Measurements from ENCODE around the gene ZNF878. TPM values are rescaled to one million over a fixed set of nuclear protein-coding genes. Genes with fewer than 3 reads are reported as not detected.
A peak's percentile ranks its signal among the peaks of the same experiment; 100 is the strongest.

ZNF878 gene
- total RNA-seq, 4 donors from 2014 or later = 0.34 to 1.3 (median 1.1) TPM; not detected in 1

GRCh38 chr19:12075538-12076139 lies 22.9 kb upstream of the ZNF878 start:
- Histone ChIP-seq H3K27ac (no peak overlapping the region), H3K36me3 (peaks cover 49% of the 10 kb centered on the region), H3K27me3 (no peaks in the 10 kb centered on the region), H3K9me3 (peaks cover 88% of the 10 kb centered on the region), H3K4me3 (no peak overlapping the region), H3K4me1 (no peaks in the 10 kb centered on the region)
- DNase-seq (ENCODE audit: low spot score in 2 of 2) = no peak
- TF ChIP-seq POLR2AphosphoS5 (IDR thresholded peaks at IDR 0.05) (no peak), POLR2A (IDR thresholded peaks at IDR 0.05) (no peak), EP300 (IDR thresholded peaks at IDR 0.05) (no peak), CTCF (IDR thresholded peaks at IDR 0.05) (no peak)
- WGBS = 90% methylated on average over 3 of the region's 3 CpGs

GRCh38 chr19:12064590-12065538 lies 12.1 kb upstream of the ZNF878 start, which contains the start of gene ZNF844:
Gene ZNF844 (plus strand): TSS chr19:12064731. CDS start chr19:12064874, 143 bp downstream.
- WGBS = 3% methylated on average over 19 of the region's 66 CpGs
- peak; percentile 97 to 99 for DNase-seq (ENCODE audit: low spot score in 2 of 2)
- H3K9me3 ChIP-seq = peaks cover 11% of the 10 kb centered on the region
- peak; percentile 63 to 93 for TF ChIP-seq POLR2A (IDR thresholded peaks at IDR 0.05)
- peak; percentile 28 to 96 (median 94) for TF ChIP-seq POLR2AphosphoS5 (IDR thresholded peaks at IDR 0.05)
- TF ChIP-seq EP300 (IDR thresholded peaks at IDR 0.05) = no peak
- no peaks in the 10 kb centered on the region for H3K27me3 ChIP-seq
- peaks cover 8% of the 10 kb centered on the region for H3K36me3 ChIP-seq
- peaks cover 15% of the 10 kb centered on the region for H3K4me1 ChIP-seq
- peak within 1 kb of the TSS; percentile 97 for H3K27ac ChIP-seq
- H3K4me3 ChIP-seq = peak within 1 kb of the TSS; percentile 94

- no peak for DNase-seq (ENCODE audit: low spot score in 2 of 2)
- TF ChIP-seq POLR2A (IDR thresholded peaks at IDR 0.05) (no peak), POLR2AphosphoS5 (IDR thresholded peaks at IDR 0.05) (no peak), EP300 (IDR thresholded peaks at IDR 0.05) (no peak), CTCF (IDR thresholded peaks at IDR 0.05) (no peak)
- no peaks in the 10 kb centered on the region for H3K36me3 ChIP-seq
- WGBS = 77% methylated on average over 5 of the region's 5 CpGs
- no peaks in the 10 kb centered on the region for H3K9me3 ChIP-seq
- no peaks in the 10 kb centered on the region for H3K27me3 ChIP-seq
- no peak overlapping the region for H3K27ac ChIP-seq
- H3K4me3 ChIP-seq = no peak overlapping the region
- H3K4me1 ChIP-seq = peaks cover 21% of the 10 kb centered on the region
These were observed 3.0 kb upstream of the ZNF878 start for GRCh38 chr19:12055784-12056183.

GRCh38 chr19:12052091-12052496 lies 667 bp downstream of the ZNF878 start:
- H3K4me1 ChIP-seq = peaks cover 15% of the 10 kb centered on the region
- no peaks in the 10 kb centered on the region for H3K36me3 ChIP-seq
- no peak for DNase-seq (ENCODE audit: low spot score in 2 of 2)
- H3K9me3 ChIP-seq = no peaks in the 10 kb centered on the region
- H3K27me3 ChIP-seq = no peaks in the 10 kb centered on the region
- peak overlapping the region; percentile 70 for H3K4me3 ChIP-seq
- no peak overlapping the region for H3K27ac ChIP-seq
- TF ChIP-seq CTCF (IDR thresholded peaks at IDR 0.05) = no peak
- TF ChIP-seq EP300 (IDR thresholded peaks at IDR 0.05) = no peak
- TF ChIP-seq POLR2AphosphoS5 (IDR thresholded peaks at IDR 0.05) = no peak
- no peak for TF ChIP-seq POLR2A (IDR thresholded peaks at IDR 0.05)
- WGBS = under 1% methylated on average over 13 of the region's 14 CpGs

GRCh38 chr19:12047868-12048267 lies 4.9 kb downstream of the ZNF878 start:
- H3K9me3 ChIP-seq = peaks cover 14% of the 10 kb centered on the region
- TF ChIP-seq POLR2AphosphoS5 (IDR thresholded peaks at IDR 0.05) (no peak), EP300 (IDR thresholded peaks at IDR 0.05) (no peak)
- WGBS = 100% methylated on average over 2 of the region's 2 CpGs

More at GRCh38 chr19:12047868-12048267, 4.9 kb downstream of the ZNF878 start:
- Histone ChIP-seq H3K4me3 (no peak overlapping the region), H3K27me3 (no peaks in the 10 kb centered on the region), H3K4me1 (peaks cover 10% of the 10 kb centered on the region), H3K36me3 (no peaks in the 10 kb centered on the region), H3K27ac (no peak overlapping the region)
- no peak for DNase-seq (ENCODE audit: low spot score in 2 of 2)
